GM21423 (cell line): ENCODE data around the gene GASK1A.
"Not testable (repeated sequence)": the region's sequence is repeated elsewhere in the genome, so short reads cannot be mapped to it uniquely, and the experiment has no call there.

ENCODE experiments used
- ATAC-seq: cut with Tn5 transposase; IDR thresholded peaks from one replicate; pipeline ENCODE4 v1.9.1; 2021; ENCODE audit warnings: mild to moderate bottlenecking, moderate library complexity; ENCODE audit not compliant: unreplicated experiment

The GASK1A gene

GRCh38 chr3:43055806-43056770, 77.0 kb downstream of the GASK1A start:
- ATAC-seq, result no peak

GRCh38 chr3:43059456-43059855, 80.3 kb downstream of the GASK1A start:
- no peak for ATAC-seq

GRCh38 chr3:43061101-43061895, 82.2 kb downstream of the GASK1A start:
- ATAC-seq, result no peak

GRCh38 chr3:43062040-43062563, 83.0 kb downstream of the GASK1A start:
- ATAC-seq, result no peak

- ATAC-seq, result no peak
These were observed 83.5 kb downstream of the GASK1A start for GRCh38 chr3:43062564-43063040.

- no peak for ATAC-seq
These were observed 84.0 kb downstream of the GASK1A start for GRCh38 chr3:43063114-43063513.

GRCh38 chr3:43070670-43071069, 91.6 kb downstream of the GASK1A start:
- not testable (repeated sequence) for ATAC-seq

- ATAC-seq, result no peak
These were observed 92.3 kb downstream of the GASK1A start for GRCh38 chr3:43071313-43071893.

GRCh38 chr3:43072361-43072760, 93.2 kb downstream of the GASK1A start:
- ATAC-seq, result no peak

GRCh38 chr3:43073116-43073835, 94.2 kb downstream of the GASK1A start:
- ATAC-seq, result no peak

GRCh38 chr3:43073836-43074220, 94.7 kb downstream of the GASK1A start:
- ATAC-seq, result no peak

GRCh38 chr3:43074482-43074881, 95.4 kb downstream of the GASK1A start:
- no peak for ATAC-seq

- ATAC-seq, result no peak
These were observed 96.0 kb downstream of the GASK1A start for GRCh38 chr3:43074901-43075689.

GRCh38 chr3:43075904-43076661, 97.0 kb downstream of the GASK1A start:
- ATAC-seq, result no peak

- ATAC-seq, result no peak
These were observed 97.7 kb downstream of the GASK1A start for GRCh38 chr3:43076857-43077256.

GRCh38 chr3:43077261-43077660, 98.2 kb downstream of the GASK1A start:
- ATAC-seq, result no peak

GRCh38 chr3:43077707-43078106, 98.6 kb downstream of the GASK1A start:
- no peak for ATAC-seq

- no peak for ATAC-seq
These were observed 100.6 kb downstream of the GASK1A start for GRCh38 chr3:43079536-43080332.
